ENCODE results near the gene PARP4.
A peak's percentile ranks its signal among the peaks of the same experiment; 100 is the strongest.
"Not testable (repeated sequence)": the region's sequence is repeated elsewhere in the genome, so short reads cannot be mapped to it uniquely, and the experiment has no call there.

Gene PARP4

DNA sequence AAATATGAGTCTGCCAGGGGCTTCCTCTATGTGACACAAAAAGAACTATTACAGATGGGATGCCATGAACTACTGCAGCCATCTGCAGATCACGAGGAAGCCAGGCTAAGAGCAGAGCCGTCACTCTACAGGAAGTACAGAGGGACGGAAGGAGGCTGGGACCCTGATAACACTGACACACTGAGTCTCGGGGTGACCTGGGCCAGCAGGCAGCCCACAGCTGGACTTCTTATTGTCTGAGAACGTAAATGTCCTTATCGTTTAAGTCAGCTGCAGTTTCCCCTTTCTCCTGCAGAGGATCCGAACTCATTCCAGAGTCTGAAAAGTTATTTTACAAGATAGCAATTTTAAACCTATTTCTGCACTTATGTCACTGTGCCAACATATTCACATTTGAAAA is 20.7 kb downstream of the PARP4 start:
- Mint-ChIP-seq H3K27me3 (no peaks in the 10 kb centered on the region), H3K4me1 (ENCODE audit: low read depth) (no peaks in the 10 kb centered on the region), H3K36me3 (peaks cover 29% of the 10 kb centered on the region), H3K4me3 (no peak overlapping the region), H3K27ac (no peak overlapping the region), H3K9me3 (ENCODE audit: low read depth) (no peaks in the 10 kb centered on the region)

DNA sequence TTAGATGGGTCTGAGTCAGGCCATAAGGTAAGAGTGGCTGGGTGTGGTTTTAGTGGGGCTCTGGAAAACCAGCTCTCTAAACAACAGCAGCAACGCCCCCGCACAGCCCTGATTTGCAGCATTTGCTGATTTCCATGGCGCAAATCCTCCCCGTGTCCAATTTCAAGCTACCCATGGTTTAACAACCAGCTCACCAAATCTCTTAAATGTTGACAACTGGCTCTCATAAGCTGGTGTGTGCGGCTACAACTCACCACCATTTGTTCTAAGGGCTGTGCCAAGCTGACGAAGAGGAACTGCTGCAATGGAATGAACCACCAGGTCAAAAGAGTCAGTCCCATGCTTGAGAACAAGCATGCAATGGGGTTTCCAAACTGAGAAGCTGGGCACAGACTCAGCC is 22.9 kb downstream of the PARP4 start:
- Mint-ChIP-seq H3K36me3 (peaks cover 27% of the 10 kb centered on the region), H3K27me3 (no peaks in the 10 kb centered on the region), H3K27ac (no peak overlapping the region), H3K4me3 (no peak overlapping the region), H3K4me1 (ENCODE audit: low read depth) (no peaks in the 10 kb centered on the region), H3K9me3 (ENCODE audit: low read depth) (no peaks in the 10 kb centered on the region)

DNA sequence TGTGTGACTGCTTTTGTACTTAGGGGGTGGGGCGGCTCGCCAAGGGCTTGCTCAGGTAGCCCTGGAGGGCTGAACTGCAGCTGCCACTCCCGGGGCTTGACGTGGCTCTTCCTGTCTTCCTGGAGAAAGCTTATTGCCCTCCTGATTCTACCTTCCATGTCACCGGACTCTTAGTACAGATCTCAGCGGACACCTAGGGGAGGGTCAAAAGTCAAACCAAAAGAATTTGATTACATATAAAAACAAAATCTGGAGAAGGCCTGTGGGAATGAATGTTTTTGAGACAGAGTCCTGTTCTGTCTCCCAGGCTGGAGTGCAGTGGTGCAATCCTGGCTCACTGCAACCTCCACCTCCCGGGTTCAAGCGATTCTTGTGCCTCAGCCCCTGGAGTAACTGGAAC is 24.5 kb downstream of the PARP4 start:
- H3K27ac Mint-ChIP-seq; H3K4me3 Mint-ChIP-seq; H3K9me3 Mint-ChIP-seq (ENCODE audit: low read depth); H3K27me3 Mint-ChIP-seq; H3K4me1 Mint-ChIP-seq (ENCODE audit: low read depth): not testable (repeated sequence)
- H3K36me3 Mint-ChIP-seq: peaks cover 27% of the 10 kb centered on the region

DNA sequence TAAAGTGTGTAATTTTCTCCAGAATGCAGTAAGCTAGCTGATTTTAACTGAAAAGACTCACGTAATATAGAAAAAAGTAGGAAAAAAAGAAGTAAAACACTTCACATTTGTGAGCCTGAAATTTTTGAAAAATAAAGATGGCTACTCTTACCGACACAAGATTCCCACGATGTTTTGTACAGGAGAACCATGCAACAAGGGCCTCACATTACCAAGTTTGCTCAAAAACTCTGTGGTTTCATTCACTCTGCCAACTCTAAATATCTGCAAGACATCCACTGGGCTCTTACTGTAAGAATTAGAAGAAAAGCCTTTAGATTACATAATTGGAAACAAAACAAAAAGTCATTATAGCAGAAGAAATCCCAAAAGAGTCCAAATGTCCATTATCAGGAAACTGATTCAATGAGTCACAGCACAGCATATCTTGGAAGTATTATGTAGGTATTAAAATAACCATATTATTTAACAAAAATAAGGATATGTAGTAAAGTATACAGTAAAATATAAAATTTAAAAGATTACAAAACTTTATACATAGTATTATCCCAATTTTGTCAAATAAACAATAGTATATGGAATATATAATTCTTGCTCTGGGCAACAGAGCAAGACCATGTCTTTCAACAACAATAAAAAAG is 26.4 kb downstream of the PARP4 start:
- H3K4me3 Mint-ChIP-seq; H3K4me1 Mint-ChIP-seq (ENCODE audit: low read depth); H3K27me3 Mint-ChIP-seq; H3K27ac Mint-ChIP-seq; H3K9me3 Mint-ChIP-seq (ENCODE audit: low read depth): not testable (repeated sequence)
- H3K36me3 Mint-ChIP-seq: peaks cover 25% of the 10 kb centered on the region

DNA sequence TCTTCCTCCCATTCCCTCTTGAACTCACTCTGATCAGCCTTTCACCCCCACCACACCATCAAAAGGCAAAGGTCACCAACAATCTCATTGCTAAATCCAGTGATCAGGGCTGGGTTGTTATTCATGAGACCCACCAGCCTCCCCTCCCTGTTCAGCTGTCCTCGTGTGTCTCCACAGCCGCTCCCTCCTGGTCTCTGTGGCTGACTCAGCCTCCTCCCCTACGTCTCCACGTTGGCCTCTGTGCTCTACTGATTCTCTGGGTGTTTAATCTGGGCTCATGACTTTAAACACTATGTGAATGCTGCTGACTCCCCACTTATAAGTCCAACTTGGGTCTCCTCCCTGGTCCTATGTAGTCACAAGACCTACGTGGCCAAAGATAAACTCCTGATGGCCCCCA is 38.9 kb downstream of the PARP4 start:
- Mint-ChIP-seq H3K4me1 (ENCODE audit: low read depth) (no peaks in the 10 kb centered on the region), H3K4me3 (no peak overlapping the region), H3K27ac (no peak overlapping the region), H3K36me3 (peaks cover 25% of the 10 kb centered on the region), H3K27me3 (no peaks in the 10 kb centered on the region), H3K9me3 (ENCODE audit: low read depth) (no peaks in the 10 kb centered on the region)

DNA sequence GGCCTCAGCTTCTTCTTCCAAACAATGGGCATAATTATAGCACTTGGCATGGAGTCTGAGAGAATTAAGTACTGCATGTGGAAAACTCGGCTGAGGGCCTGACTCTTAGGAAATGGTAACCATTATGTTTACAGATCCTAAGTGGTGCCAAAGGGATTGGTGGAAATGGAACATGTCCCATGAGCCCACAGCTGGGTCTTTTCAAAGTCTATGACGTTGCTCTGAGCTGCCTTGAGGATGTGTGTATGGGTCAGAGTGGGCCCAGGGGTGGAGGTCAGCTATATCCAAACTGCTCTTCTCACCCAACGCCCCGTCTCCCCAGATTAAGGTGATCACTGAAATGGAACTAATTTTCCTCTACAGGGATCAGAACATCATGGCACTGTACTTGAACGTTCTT is 40.4 kb downstream of the PARP4 start:
- H3K4me3 Mint-ChIP-seq; H3K9me3 Mint-ChIP-seq (ENCODE audit: low read depth); H3K27ac Mint-ChIP-seq; H3K27me3 Mint-ChIP-seq; H3K4me1 Mint-ChIP-seq (ENCODE audit: low read depth): not testable (repeated sequence)
- H3K36me3 Mint-ChIP-seq: peaks cover 29% of the 10 kb centered on the region

DNA sequence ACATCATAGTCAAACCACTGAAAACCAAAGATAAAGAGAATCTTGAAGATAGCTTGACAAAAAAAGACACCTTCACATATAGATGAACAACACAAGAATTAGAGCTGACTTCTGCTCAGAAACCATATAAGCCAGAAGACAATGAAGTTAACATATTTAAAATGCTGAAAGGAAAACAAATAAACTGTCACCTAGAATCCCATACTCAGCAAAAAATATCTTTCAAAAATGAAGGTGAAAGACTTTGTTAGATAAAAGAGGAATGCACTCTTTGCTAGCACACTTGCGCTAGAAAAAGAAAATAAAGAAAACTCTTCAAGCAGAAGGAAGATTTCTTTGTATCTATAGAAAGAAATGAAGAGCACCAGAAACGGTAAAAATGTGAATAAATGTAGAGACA is 49.5 kb downstream of the PARP4 start:
- Mint-ChIP-seq H3K9me3 (ENCODE audit: low read depth) (no peaks in the 10 kb centered on the region), H3K27ac (peak overlapping the region; percentile 5), H3K4me1 (ENCODE audit: low read depth) (peaks cover 20% of the 10 kb centered on the region), H3K36me3 (peaks cover 22% of the 10 kb centered on the region), H3K27me3 (no peaks in the 10 kb centered on the region), H3K4me3 (no peak overlapping the region)

DNA sequence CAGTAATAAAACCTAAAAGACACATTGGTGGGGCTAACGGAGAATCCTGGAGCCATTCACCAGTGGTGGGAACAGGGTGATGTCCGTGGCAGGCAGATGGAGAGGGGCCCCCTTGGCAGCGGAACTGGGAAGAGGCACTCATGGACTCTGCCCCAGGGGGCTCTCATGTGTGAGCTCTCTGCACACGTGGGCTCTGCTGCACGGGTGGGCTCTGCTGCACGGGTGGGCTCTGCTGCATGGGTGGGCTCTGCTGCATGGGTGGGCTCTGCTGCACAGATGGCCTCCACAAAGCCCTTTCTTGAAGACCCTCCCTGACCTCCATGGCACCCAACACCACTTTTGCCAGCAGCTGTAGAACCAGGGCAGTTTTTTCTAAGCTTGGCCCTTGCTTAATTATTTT is 52.3 kb downstream of the PARP4 start:
- peaks cover 14% of the 10 kb centered on the region for H3K36me3 Mint-ChIP-seq
- no peak overlapping the region for H3K27ac Mint-ChIP-seq

DNA sequence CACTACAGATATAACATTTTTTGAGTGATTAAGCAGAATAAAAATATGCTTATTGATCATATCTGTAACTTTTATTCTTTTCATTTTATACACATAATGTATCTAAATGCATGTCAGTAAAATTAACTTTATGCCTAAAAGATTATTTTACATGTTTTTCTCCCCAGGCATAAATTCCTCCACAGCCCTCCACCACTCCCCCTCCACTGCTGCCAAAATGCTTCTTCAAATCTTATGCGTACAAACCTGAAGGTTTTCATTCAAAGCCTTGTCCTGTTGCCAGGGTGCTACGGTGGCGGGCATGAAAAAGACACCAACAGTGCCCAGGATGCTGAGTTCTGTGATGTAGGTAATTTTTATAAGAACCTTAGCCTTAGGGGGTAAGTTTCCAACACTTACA is 52.9 kb downstream of the PARP4 start:
- Mint-ChIP-seq H3K27me3 (no peaks in the 10 kb centered on the region), H3K4me1 (ENCODE audit: low read depth) (peaks cover 19% of the 10 kb centered on the region), H3K27ac (no peak overlapping the region), H3K9me3 (ENCODE audit: low read depth) (no peaks in the 10 kb centered on the region), H3K36me3 (peaks cover 13% of the 10 kb centered on the region), H3K4me3 (no peak overlapping the region)

More for the DNA sequence above, 52.3 kb downstream of the PARP4 start:
- no peaks in the 10 kb centered on the region for H3K9me3 Mint-ChIP-seq (ENCODE audit: low read depth)
- no peaks in the 10 kb centered on the region for H3K27me3 Mint-ChIP-seq
- H3K4me3 Mint-ChIP-seq: no peak overlapping the region
- H3K4me1 Mint-ChIP-seq (ENCODE audit: low read depth): peaks cover 20% of the 10 kb centered on the region

DNA sequence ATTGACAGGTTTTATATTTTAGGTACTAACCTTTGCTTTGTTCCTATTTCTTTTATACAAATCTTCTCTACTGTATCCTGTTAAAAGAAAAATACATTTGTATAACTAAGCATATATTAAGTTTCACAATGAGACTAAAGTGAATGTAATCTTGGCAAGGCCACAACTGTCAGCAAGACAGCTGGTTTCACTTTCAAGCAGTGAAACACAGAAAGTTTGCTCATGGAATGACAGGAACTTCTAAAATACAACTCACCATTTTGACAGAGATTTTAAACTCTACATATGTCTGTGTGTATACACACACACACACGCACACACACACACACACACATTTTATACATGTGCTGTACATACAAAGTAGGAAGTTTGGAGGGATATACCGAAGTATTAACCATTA is 53.3 kb downstream of the PARP4 start:
- Mint-ChIP-seq H3K27ac (peak overlapping the region; percentile 58), H3K9me3 (ENCODE audit: low read depth) (no peaks in the 10 kb centered on the region), H3K27me3 (no peaks in the 10 kb centered on the region), H3K4me1 (ENCODE audit: low read depth) (peaks cover 15% of the 10 kb centered on the region), H3K4me3 (no peak overlapping the region), H3K36me3 (peaks cover 9% of the 10 kb centered on the region)

DNA sequence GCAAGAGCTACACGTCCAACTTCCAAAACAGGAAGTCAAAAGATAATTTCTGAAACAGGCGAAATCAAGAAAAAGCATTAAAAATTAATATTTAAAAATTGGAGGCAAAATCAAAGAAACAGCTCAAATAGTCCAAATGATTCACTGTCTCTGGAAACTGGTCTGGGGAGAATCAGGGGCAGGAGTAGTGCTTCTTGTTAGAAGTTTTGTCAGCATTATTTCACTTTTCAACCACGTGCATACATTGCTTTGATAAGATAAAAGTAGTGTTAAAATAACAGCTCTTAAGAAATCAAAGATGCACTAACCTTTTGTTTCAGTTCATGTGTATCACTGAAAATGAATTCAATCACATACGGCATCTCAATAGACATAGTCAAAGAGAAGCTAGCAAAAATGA is 53.8 kb downstream of the PARP4 start:
- H3K4me3 Mint-ChIP-seq: no peak overlapping the region
- H3K27ac Mint-ChIP-seq: no peak overlapping the region
- H3K9me3 Mint-ChIP-seq (ENCODE audit: low read depth): no peaks in the 10 kb centered on the region
- H3K36me3 Mint-ChIP-seq: peaks cover 6% of the 10 kb centered on the region
- H3K4me1 Mint-ChIP-seq (ENCODE audit: low read depth): peaks cover 12% of the 10 kb centered on the region
- no peaks in the 10 kb centered on the region for H3K27me3 Mint-ChIP-seq

DNA sequence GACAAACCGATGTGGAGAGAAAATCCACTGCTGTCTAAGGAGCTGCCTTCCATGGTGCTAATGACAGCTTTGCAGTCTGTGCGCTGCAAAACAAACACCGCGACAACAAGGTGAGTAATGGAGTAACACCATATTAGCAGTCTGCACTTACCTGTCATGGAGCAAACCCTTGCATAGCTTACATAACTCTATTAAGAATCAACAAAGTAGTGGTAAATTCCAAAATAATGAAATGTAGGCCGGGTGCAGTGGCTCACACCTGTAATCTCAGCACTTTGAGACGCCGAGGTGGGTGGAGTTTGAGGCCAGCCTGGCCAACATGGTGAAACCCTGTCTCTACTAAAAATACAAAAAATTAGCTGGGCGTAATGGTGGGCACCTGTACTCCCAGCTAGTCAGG is 56.2 kb downstream of the PARP4 start:
- H3K36me3 Mint-ChIP-seq: peaks cover 4% of the 10 kb centered on the region
- no peak overlapping the region for H3K27ac Mint-ChIP-seq
- peaks cover 6% of the 10 kb centered on the region for H3K4me1 Mint-ChIP-seq (ENCODE audit: low read depth)
- H3K27me3 Mint-ChIP-seq: no peaks in the 10 kb centered on the region
- no peaks in the 10 kb centered on the region for H3K9me3 Mint-ChIP-seq (ENCODE audit: low read depth)
- H3K4me3 Mint-ChIP-seq: no peak overlapping the region

DNA sequence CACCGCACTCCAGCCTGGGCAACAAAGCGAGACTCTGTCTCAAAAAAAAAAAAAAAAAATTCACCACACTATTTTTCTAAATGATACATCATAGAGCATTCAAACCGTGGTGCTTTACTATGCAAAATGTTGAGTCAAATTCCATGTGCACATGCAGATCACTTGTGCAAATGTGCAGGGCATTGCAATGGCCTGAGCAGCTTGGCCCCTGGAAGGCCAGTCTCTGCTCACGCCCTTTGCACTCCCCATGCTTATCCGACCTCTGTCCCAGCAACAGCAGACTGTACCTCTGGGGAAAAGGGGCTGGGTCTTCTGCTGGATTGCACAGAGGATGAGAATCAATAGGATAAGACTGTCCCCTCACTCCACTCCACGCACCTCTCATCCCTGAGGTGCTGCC is 58.5 kb downstream of the PARP4 start:
- no peak overlapping the region for H3K4me3 Mint-ChIP-seq
- H3K36me3 Mint-ChIP-seq: peaks cover 8% of the 10 kb centered on the region
- no peaks in the 10 kb centered on the region for H3K9me3 Mint-ChIP-seq (ENCODE audit: low read depth)
- no peaks in the 10 kb centered on the region for H3K27me3 Mint-ChIP-seq
- peaks cover 2% of the 10 kb centered on the region for H3K4me1 Mint-ChIP-seq (ENCODE audit: low read depth)
- no peak overlapping the region for H3K27ac Mint-ChIP-seq

DNA sequence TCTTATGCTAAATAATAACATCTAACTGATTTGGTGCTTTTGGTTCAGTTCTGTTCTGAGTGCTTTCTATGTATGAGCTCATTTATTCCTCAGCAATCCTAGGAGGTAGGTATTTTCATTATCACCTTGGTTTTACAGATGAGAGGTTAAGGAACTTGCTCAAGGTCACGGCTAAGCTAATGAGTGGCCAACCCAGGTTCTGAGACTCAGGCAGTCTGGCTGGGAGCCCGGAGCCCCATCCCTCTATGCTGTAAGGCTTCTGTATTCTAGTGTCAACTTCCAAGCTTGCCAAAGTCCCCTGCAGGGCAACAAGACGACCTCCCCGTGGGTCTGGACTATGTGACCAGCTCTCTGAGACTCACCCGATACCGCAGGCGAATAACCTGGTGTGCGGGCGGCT is 60.5 kb downstream of the PARP4 start:
- Mint-ChIP-seq H3K9me3 (ENCODE audit: low read depth) (no peaks in the 10 kb centered on the region), H3K36me3 (peaks cover 10% of the 10 kb centered on the region), H3K27ac (no peak overlapping the region), H3K27me3 (no peaks in the 10 kb centered on the region), H3K4me3 (no peak overlapping the region), H3K4me1 (ENCODE audit: low read depth) (no peaks in the 10 kb centered on the region)

DNA sequence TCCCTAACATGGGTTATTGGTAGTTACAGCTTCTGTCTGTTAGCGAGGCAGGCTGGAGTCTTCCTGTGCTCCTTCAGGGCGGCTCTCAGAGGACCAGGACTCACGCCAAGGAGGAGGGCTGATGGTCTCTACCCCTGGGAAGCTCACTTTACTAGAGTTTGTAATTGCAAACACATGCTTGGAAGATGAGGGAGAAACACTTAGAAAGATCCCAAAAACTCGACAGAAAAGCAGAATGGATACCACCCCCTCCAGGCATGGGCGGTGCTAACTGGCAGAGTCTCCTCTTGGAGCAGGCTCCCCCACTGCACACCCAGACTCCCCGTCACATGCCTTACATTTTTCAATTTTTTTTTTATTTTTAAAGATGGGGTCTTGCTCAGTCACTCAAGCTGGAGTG is 62.0 kb downstream of the PARP4 start:
- Mint-ChIP-seq H3K27me3 (no peaks in the 10 kb centered on the region), H3K9me3 (ENCODE audit: low read depth) (no peaks in the 10 kb centered on the region), H3K36me3 (peaks cover 13% of the 10 kb centered on the region), H3K4me1 (ENCODE audit: low read depth) (no peaks in the 10 kb centered on the region), H3K27ac (no peak overlapping the region), H3K4me3 (no peak overlapping the region)

DNA sequence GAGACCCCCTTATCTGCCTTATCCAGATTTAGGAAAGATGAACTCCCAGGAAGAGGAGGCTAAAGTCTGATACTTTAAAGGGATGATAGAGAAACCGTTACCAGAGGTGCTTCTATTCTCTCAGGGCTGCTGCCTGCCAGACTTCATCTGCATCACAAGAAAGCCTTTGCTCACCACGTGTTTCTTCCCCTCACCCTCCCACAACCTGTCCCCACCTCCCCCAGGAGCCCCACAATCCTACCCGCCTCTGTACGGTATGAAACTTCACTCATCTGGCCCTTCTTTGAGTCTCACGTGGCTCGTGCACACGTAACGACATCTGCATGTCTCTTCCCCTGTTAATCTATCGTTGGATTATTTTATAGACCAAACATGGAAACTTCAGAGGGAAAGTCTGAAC is 67.7 kb downstream of the PARP4 start:
- H3K27ac Mint-ChIP-seq; H3K4me1 Mint-ChIP-seq (ENCODE audit: low read depth); H3K4me3 Mint-ChIP-seq; H3K27me3 Mint-ChIP-seq; H3K9me3 Mint-ChIP-seq (ENCODE audit: low read depth): not testable (repeated sequence)
- H3K36me3 Mint-ChIP-seq: peaks cover 25% of the 10 kb centered on the region

Data from activated naive CD8-positive, alpha-beta T cell (primary cell).